Measurements from ENCODE around the gene COL4A3.

The COL4A3 gene

DNA sequence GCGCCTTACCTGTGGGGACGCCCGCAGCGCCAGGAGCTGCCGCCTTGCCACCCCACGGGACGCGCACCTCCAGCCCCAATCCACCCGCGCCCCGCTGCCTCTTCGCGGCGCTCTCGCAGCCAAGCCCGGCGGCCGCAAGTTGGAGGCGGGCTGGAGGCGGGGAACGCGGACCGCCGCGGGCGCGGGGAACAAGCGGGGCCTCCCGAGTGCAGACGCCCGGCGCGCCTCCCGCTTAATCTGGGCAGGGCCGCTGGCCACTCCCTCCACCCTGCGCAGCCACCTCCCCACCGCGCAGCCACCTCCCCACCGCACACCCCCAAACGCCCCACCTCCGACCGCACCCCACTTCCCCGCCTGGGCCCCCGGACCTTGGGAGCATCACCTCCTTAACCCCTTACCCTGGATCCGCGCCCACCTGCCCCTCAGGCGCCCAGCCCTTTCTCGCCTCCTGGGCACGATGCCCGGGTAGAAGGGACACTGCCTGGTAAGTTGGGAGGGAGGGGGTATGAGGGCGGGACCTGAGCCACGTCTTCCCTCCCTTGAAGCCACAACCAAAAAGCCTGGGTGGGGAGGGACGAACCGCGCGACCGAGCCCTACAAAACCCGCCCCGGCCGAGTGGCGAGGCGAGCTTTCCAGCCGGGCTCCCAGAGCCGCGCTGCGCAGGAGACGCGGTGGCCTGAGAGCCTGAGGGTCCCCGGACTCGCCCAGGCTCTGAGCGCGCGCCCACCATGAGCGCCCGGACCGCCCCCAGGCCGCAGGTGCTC lies at the start of gene COL4A3, which contains the start of gene COL4A4:
TSS of gene COL4A3 (plus strand) at position 627 of the 765 bp plus-strand sequence. CDS start at position 730, 103 bp downstream.
TSS of gene COL4A4 (minus strand) at position 208 of the 765 bp plus-strand sequence. CDS start 16,722 bp downstream, outside the sequence.
- no peak for DNase-seq

DNA sequence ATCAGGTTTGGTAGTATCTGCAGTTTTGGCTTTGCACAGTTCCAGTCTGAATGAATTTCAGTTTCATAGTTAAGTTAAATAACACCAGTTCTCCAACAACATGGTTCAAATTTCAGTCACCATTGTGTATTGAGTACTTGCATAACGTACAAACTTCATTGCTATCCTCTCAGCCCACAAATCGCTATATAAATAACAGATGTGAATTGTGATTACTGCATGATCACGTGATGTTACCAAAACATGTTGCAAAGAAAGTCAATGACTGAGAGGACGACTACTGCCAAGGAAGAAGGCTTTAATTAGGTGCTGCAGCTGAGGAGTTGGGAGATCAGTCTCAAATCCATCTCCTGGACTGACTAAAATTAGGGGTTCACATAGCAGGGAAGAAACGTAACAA lies 48.7 kb upstream of the COL4A3 start:
- no peak for DNase-seq

DNA sequence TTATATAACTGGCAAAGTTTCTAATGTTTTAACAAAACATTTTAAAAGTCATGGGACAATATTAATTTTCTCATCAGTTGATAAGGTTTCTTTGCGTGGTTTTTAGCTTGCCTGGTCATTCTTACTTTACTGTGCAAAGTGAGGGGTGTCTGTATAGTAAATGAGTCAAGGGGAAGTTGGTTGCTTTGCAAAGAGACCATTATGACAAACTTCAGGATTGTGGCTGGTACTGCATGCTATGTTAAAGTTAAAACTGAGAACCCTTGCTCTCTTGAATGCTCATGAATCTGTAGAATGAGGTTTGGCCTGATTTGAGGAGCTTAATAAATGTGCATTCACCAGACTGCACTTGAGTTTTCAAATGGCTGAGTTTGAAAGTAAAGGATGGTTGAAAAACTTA lies 47.4 kb upstream of the COL4A3 start:
- DNase-seq: no peak

DNA sequence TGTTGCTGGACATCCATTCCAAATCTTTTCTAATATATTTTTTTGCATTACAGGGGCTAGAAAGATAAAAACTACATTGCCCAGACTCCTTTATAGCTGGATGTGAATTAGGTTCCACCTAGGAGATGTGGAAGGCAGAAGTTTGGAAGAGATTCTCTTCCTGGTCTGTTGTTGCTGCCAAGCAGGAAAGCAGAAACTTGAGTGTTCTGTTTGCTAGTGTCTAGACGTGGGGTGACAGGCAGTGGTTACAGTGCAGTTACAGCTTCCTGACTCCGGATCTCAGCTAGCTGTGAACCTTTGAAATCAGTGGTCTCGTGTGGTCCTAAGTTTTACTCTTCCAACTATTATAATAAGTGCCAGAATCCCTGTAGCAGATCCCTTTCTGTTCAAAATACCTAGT lies 46.6 kb upstream of the COL4A3 start:
- DNase-seq: no peak

DNA sequence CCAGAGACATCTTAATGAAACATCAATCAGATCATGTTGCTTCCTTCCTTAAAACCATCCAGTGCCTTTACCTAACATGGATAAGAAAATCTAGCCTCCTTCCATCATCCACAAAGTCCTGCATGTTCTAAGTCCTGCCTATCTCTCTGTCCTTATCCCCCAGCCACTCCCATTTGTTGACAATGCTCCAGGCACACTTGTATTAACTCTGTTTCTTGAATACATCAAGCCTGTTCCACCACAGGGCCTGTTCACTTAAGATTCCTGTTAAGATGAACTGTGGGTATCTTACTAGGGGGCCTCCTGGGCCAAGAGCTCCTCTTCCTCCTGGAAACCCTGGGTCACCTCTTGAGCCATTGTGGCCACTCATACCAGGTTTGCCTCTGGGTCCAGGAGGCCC lies 46.1 kb upstream of the COL4A3 start:
- no peak for DNase-seq

DNA sequence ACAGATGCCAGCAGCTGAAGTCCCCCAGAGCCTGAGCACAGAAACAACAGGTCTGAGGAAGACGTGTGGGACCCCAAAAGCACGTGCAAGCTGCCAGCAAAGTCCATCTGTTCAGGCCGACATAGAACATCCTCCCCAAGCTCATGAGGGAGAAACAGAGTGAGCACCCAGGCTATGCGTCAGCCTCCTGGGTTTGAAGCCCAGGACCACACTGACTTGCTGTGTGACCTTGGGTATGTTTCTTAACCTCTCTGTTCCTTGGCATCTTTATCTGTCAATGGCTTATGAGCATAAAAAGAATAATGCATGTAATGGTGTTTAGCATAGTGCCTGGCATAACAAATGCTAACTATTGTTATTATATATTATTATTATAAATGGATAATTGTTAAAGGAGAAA lies 40.7 kb upstream of the COL4A3 start:
- DNase-seq: no peak

DNA sequence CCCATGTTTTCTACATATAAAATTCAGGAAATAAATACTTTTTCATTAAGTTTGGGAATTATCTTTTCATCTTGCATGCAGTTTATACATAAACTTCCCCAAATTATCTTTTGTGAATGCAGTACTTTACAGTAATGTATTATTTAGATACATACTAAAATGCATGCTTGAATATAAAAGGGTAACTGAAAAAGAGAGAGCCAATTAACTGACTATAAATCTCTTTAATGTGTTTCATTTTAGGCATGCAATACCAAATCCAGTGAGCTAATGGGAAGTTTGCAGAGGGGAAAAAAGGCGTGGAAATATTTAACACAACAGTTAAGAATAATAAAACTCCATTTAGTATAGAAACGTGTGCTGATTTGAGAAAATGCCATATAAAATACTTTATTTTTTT lies 39.6 kb upstream of the COL4A3 start:
- no peak for DNase-seq

DNA sequence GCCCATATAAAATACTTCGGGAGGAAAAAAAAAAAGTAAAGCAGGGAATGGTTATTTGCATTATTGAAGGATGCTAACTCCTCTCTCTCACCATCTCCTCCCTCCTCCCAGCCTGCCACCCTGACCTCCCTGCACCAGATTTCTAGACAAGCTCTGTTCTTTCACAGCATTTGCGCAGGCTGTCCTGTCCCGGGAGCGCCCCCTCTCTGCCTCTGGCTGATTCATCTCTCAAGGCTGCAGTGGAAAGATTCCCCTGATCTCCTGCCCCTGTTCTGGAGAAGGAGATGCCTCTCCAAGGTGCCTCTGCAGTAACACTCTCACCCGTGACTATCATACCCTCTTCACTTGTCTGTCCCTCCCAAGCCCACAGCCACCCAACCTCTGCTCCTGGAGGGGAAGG lies 38.9 kb upstream of the COL4A3 start:
- no peak for DNase-seq

DNA sequence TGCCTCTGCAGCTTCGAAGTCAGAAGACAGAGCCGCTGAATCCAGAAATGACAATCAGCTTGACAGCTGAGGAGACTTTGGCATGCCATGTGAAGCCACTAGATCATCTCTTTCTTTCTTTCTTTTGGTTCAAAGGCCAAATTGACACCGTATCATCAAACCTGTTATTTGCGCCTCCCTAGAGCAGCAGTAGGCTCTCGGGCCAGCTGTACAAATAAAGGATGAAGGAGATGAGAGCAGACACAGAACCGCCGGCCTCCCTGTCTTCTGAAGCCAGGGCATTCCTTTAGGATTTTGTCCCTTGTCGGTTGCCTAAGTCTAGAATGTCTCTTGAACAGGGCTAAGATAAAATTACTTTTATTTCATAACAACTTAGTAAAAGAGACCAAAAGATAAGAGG lies 37.2 kb upstream of the COL4A3 start:
- no peak for DNase-seq

DNA sequence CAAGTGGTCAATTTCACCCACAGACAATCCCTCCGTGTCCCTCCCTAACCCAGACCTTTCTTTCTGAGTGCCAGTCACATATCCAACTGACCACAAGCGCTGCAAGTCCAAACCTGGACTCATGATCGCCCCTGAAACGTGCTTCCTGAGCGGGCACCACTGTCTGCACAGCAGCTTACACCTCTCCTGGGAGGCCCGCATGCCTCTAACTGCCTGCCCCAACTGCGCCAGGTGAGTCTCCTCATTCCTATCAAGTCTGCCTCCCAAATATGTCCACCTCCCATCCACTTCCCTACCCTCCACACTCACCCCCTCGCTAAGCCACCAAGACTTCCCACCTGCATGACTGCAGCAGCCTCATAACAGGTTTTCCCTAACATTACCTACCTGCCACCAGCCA lies 33.8 kb upstream of the COL4A3 start:
- DNase-seq: no peak

DNA sequence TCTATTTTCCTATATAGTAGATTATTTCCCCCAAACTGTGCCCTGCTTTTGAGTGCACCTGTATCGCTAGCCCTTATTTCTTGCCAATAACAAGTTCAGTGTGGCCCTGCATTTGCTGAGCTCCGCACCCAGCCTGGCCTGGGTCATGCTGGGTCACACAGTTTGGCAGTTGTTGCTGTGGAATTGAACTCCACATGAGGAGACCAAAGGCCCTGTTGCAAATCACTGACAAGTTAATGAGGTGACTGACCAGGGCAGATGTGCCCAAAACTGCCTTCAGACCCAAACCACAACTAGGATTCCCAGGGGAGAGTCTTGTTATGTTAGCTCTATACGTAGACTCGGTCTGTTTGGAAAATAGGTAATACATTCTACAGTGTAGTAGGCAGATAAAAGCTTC lies 31.4 kb upstream of the COL4A3 start:
- no peak for DNase-seq

DNA sequence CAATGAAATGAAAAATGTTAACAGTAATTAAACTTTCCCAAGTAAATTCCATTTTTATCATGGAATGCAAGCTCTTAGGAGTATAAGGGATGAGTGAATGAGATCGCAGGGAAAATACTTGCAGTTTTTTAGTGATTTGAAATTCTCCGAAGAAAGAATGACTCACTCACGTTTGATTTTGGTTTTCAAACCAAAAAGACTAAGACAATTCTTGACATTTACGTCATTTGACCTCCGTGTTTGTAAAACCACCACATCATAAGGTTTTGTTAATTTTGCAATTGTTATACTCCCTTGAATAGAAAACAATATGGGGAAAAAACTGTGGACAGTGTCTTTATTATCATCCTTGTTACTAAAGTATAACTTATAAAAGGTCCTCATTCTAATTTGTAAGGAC lies 29.8 kb upstream of the COL4A3 start:
- no peak for DNase-seq

DNA sequence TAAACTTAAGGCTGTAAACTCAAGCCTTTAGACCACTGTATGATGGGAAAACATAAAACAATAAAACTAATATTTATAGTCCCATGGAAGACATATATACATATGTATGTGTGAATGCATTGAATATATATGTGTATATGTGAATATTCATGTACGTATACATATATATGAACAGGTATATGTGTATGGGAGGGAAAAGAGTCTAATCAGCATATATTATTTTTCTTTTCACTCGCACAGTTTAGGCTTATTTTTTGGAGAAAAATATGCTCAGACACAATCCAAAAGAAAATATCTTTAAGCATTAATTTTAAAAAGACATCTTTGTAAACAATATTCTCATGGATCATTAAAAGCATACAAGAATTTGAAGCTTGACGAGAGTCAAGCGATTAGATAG lies 23.1 kb upstream of the COL4A3 start:
- no peak for DNase-seq

DNA sequence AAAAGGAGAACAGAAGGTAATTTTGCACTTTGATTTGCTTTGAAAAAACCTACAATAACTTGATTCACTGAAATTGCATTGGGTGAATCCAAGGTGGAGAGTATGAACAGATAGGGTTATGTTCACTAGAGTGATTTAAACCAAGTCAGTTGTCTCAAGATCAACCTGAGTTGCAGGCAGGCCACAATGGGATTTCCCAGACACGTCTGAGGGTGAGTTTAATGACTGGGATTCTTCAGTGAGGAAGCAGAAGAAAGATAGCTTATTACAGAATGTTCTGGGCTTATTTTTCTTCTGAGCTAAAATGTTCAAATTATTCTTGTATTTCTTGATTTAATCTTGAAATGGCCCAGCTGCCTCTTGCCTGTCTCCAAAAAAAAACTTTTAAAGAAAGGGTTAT lies 20.5 kb upstream of the COL4A3 start:
- no peak for DNase-seq

DNA sequence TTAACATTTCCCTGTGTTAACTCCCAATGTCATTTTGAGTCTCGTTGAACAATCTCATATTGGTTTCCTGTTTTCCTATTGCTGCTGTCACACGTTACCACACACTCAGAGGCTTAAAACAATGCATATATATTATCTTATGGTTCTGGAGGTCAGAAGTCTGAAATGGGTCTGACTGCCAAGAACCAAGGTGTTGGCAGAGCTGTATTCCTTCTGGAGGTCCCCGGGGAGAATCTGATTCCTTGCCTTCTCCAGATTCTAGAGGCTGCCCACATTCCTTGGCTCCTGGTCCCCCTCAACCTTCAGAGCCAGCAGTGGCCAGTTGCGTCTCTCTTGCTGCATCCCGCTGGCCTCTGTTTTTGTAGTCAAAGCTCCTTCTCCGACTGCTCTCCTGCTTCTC lies 18.0 kb upstream of the COL4A3 start:
- no peak for DNase-seq

DNA sequence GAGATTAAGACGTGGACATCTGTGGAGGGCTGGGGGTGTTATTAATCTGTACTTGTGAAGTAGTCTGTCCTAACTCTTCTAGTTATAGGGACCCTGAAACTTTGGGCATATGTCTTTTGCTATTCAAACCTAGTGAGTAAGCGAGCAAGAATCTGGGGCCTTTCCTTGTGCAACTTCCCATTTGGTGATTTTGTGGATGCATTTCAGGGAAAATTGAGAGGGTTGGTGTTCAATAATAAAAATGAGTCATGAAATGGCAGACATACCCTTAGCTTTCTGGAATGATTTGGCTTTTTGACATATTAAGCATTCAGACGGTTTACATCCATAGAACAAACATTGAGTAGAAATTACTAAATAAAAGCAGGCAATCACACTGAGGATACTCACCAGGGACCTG lies 17.4 kb upstream of the COL4A3 start:
- no peak for DNase-seq

DNA sequence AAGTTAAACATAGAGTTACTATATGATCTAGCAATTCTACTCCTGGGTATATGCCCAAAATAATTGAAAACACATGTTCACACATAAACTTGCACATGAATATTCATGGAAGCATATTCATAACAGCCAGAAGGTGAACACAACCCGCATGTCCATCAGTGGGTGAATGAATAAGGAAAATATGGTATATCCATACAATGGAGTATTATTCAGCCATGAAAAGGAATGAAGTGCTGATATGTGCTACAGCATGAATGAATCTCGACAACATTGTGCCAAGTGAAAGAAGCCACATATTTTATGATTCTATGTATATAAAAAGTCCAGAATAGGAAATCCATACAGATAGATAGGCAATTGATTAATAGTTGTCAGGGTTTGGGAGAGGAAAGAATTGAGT lies 16.3 kb upstream of the COL4A3 start:
- no peak for DNase-seq

DNA sequence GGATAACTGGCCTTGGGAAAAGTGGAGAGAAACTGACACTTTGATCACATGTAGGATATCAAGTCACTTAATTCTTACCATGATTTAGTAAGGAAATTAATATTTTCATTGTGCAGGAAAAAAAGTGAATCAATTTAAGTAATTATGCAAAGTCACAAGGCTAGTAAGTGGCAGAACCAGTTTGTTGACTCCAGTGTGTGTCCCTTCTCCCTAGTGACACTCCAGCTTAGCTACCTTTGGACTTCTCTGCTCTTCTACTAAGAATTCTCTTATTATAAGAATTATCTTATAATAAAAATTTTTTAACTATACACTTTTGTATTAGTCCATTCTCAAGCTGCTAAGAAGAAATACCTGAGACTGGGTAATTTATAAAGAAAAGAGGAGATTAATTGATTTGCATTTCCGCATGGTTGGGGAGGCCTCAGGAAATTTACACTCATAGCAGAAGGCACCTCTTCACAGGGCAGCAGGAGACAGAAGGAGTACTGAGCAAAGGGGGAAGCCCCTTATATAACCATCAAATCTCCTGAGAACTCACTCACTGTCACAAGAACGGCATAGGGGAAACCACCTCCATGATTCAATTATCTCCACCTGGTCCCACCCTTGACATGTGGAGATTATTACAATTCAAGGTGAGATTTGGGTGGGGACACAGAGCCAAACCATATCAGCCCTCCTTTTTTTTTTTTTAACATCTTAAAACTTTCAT lies 14.0 kb upstream of the COL4A3 start:
- no peak for DNase-seq

DNA sequence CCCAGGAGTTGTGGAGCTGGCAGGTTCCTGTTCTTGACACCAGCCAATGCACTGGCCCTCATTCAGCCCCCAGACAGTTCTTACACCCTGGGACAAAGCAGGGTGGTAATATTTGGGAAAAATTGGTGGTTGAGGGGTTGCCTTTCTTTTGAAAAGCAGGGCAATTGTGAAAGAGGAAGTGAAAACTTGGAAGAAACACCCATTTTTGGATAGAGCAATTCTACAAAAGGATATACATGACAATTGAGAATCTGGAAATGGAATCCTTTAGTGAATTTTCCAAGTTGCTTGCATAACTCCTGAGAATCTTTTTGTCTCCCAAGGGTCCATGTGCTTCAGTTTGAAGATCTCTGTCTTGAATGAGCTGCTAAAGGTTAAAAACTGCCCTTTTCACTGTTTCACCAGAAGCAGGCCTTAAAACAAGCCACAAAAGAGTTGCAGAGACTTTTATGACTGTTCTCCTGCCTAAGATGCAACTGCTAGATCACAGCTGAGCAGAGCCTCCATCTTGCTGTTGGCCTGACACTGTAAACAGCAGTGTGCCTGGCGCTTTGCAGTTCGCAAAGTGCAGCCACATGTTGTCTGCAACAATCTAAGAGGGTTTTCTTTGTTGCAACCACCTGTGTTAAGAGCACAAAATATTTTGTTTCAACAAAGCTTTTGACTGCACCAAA lies 12.2 kb upstream of the COL4A3 start:
- DNase-seq: no peak

DNA sequence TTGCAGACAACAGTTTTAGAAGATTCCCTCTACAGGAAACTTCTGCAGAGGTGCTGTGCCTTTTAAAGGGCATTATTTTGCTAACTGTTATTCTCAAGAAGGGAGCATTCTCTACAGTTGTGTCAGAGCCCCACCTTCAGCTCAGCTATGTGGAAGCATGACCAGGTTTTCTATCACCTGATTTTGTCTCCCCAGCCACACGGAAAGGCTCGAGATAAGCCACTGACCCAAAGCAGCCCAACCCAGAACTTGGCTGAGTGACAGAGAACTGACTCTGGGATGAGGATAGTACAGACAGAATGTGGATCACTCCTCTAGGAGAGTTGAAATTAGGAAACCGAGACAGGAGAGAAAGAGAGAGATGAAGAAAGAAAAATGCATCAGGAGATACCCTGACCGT lies 11.1 kb upstream of the COL4A3 start:
- DNase-seq: no peak

DNA sequence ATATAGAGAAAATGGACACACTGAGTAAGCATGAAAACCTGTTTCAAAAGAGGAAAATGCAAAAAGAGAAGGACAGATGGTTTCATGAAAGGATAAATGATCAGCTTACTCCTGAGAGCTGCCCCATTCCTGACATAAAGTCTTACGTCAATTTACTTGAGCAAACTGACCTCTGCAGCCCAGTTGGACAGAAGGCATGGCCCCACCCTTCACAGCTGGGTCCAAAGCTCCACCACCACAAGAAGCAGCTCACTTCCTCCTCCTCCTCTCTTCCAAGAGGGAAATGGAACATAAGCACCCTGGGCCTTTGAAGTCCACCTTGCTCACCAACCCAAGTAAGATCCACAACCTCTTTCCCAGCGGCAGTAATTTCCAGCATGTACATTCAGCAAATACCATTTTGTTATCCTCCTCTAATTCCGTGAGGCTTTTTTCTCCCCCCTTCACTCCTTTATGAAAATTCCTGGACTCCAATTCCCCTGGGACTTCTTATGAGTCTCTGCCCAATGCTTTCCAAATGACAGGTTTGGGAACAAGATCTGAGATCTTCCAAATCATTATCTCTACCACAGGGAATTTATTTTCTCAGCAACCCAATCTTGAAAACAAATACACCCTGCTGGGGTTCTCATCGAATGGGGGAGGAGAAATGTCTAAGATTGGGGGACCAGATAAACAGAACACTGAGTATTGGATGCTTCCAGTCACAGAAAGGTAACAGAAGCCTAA lies 10.5 kb upstream of the COL4A3 start:
- DNase-seq: no peak

DNA sequence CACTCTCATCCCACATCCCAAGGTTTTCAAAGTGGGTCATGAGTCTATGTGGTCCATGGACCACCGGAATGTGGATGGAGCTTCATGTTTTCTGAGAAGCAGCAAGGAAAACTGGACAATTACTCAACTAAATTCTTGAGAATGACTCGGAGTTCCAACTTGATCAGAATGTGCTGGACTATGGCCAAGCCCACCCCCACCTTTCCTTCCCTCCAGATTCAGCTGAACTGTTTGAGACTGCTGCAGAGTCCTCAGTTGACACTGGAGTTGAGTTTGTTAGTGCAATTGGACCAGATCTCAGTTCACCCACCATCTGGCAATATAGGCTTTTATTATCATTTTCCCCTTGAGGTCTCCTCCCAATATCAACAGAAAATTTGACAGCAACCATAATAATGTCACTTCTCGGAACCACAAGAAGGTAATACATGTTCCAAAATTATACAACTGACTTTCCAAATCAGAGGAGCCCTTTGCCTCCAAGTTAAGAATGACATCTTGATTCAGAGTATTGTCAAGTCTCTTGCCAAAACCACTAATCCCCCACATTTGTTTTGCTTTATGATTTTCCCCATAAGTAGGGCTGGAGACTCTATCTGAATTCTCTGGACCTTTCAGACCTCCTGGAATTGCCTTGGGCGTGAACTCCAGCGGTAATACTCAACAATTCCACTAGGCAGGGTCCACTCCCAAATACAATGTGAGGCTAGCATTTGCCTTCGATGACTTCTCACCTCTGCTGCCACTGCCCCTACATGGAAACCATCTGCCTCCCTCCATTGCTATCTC lies 9.2 kb upstream of the COL4A3 start:
- no peak for DNase-seq

DNA sequence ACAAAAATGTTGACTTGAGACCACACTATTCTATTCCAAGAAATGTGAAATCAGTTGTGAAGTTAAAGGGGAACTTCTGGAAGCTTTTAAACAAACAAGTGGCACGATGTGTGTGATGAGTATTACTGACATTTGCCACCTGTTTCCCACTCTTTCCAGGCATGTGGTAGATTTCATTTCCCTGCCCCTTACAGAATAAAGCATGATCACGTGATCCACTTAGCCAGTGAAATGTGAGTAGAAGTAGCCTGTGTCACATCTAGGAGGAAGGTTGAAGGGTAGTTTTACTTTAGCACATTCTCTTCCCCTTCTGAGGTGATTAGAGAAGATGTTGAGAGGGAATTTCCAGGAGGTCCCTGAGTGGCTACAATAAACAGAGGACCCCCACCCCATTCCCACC lies 4.3 kb upstream of the COL4A3 start:
- no peak for DNase-seq

Measured in NCI-H2171 (cell line).